ENCODE measurements around the gene BIN1. TPM values are rescaled to one million over a fixed set of nuclear protein-coding genes. Genes with fewer than 3 reads are reported as not detected.
A peak's percentile ranks its signal among the peaks of the same experiment; 100 is the strongest.

The BIN1 gene, protein sequence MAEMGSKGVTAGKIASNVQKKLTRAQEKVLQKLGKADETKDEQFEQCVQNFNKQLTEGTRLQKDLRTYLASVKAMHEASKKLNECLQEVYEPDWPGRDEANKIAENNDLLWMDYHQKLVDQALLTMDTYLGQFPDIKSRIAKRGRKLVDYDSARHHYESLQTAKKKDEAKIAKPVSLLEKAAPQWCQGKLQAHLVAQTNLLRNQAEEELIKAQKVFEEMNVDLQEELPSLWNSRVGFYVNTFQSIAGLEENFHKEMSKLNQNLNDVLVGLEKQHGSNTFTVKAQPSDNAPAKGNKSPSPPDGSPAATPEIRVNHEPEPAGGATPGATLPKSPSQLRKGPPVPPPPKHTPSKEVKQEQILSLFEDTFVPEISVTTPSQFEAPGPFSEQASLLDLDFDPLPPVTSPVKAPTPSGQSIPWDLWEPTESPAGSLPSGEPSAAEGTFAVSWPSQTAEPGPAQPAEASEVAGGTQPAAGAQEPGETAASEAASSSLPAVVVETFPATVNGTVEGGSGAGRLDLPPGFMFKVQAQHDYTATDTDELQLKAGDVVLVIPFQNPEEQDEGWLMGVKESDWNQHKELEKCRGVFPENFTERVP
- polyA plus RNA-seq (2012; ENCODE audit: low read depth, missing spikeins): 37.7 TPM

DNA sequence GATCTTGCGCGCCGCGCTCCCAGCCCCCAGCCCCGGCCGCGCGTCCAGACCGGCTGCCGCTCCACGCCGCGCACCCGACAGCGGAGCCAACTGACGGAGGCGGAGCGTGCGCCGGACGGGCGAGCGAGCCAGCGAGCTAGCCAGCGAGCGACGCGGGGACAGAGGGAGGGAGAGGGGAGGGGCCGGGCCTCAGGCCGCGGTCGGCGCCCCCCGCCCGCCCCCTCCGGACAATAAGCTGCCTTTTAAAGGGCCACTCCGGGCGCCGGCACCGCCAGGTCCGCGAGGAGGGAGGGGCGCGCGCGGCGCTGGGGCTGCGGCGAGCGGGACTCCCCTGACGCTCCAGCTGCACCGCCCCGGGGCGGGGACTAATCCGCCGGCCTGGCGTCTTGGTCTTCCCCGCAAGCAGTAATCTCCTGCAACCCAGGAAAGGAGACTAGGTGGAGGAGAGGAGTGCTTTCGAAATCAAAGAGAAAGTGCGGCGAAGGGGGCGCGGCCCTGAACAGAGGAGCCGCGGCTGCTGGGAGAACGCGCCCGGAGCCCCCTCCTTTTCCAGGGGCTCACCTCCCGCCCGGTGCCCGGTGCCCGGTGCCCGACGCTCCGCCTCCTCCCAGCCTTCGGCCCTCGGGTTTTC, at the start of gene BIN1:
Gene BIN1, minus strand, starts transcription at position 164 of the 631 bp plus-strand sequence. CDS start 211 bp downstream, outside the sequence.
- DNase-seq (ENCODE audit: insufficient read length, low spot score): peak; percentile 90

DNA sequence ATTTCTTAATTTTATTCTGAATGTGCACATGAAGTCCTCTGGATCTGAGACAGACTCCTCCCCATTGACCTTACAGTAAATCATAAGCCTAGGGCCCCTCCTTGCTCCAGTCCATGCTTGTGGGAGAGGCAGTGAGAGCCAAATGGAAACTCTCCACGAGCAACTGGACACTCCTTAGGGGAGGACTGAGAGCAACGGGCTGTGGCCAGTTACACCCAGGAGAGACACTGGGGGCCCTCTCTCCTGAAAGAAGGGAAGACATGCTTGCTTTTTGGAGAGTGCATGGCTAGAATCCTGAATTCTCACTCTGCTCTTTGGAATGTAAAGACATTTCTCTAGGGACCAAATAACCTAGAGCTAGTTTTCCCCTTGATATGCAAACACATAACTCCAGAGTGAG, 49.0 kb upstream of the BIN1 start:
- no peak for TF ChIP-seq PAX5 (IDR thresholded peaks at IDR 0.05; ENCODE audit: insufficient read depth, low read length, severe bottlenecking)
- TF ChIP-seq SPI1 (IDR thresholded peaks at IDR 0.05; ENCODE audit: low read depth, low read length): no peak
- TF ChIP-seq POLR2AphosphoS5 (IDR thresholded peaks at IDR 0.05; ENCODE audit: low read depth, low read length): no peak
- TF ChIP-seq POU2F2 (IDR thresholded peaks at IDR 0.05; ENCODE audit: low read depth, low read length): no peak
- TF ChIP-seq TAF1 (IDR thresholded peaks at IDR 0.05; ENCODE audit: low read depth, low read length): no peak
- TF ChIP-seq POLR2A (IDR thresholded peaks at IDR 0.05; ENCODE audit: low read depth, low read length): no peak
- FAIRE-seq: no peak
- DNase-seq (ENCODE audit: insufficient read length, low spot score): no peak

More for the DNA sequence above, at the start of gene BIN1:
- FAIRE-seq: peak; percentile 86
- no peak for TF ChIP-seq POLR2A (IDR thresholded peaks at IDR 0.05; ENCODE audit: low read depth, low read length)

DNA sequence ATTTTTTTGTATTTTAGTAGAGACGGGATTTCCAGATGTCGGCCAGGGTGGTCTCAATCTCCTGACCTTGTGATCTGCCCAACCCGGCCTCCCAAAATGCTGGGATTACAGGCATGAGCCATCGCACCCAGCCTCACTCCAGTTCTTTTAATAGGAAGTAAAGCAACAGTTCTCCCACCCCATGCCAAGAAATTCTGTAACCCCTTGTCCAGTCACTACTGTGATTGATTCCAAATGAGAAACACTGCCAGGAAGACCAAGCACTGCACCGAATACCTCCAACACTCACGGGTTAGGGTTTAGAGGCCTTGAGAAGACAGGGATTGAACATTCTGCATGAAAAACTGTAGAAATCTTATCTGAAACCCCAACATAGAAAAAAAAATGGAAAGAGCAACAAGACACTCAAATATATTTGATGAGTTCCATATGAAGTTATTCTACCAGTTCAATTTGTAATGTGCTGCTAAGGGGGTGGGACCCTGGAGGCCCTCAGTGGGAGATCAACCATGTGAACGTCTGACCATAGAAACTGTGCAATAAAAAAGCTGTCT, 48.2 kb upstream of the BIN1 start:
- FAIRE-seq: no peak

DNA sequence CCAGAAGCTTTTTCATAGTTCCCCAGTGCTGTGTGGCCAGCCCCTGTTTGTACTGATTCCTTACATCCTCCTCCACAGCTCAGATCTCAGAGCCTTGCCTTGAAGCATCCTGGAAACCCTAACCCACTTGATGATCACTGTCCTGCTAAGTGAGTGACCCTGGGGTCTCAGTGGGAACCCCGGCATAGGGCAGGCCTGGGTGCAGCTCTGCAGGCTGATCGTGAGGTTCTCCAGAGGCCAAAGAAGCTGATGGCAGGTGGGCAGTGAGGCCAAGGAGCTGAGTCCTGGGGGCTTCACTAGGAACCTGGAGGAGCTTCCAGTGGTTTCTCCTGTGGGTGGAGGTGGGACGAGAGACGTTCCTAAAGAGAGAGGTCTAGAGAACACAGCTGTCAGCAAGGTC, 47.4 kb upstream of the BIN1 start:
- DNase-seq (ENCODE audit: insufficient read length, low spot score) (no peak), FAIRE-seq (no peak)
- TF ChIP-seq POLR2AphosphoS5 (IDR thresholded peaks at IDR 0.05; ENCODE audit: low read depth, low read length) (no peak), TAF1 (IDR thresholded peaks at IDR 0.05; ENCODE audit: low read depth, low read length) (no peak), SPI1 (IDR thresholded peaks at IDR 0.05; ENCODE audit: low read depth, low read length) (no peak), PAX5 (IDR thresholded peaks at IDR 0.05; ENCODE audit: insufficient read depth, low read length, severe bottlenecking) (no peak), POU2F2 (IDR thresholded peaks at IDR 0.05; ENCODE audit: low read depth, low read length) (no peak), POLR2A (IDR thresholded peaks at IDR 0.05; ENCODE audit: low read depth, low read length) (no peak)

More for the DNA sequence above, 48.2 kb upstream of the BIN1 start:
- TF ChIP-seq POLR2AphosphoS5 (IDR thresholded peaks at IDR 0.05; ENCODE audit: low read depth, low read length) (no peak), POLR2A (IDR thresholded peaks at IDR 0.05; ENCODE audit: low read depth, low read length) (no peak), SPI1 (IDR thresholded peaks at IDR 0.05; ENCODE audit: low read depth, low read length) (no peak)
- no peak for DNase-seq (ENCODE audit: insufficient read length, low spot score)

DNA sequence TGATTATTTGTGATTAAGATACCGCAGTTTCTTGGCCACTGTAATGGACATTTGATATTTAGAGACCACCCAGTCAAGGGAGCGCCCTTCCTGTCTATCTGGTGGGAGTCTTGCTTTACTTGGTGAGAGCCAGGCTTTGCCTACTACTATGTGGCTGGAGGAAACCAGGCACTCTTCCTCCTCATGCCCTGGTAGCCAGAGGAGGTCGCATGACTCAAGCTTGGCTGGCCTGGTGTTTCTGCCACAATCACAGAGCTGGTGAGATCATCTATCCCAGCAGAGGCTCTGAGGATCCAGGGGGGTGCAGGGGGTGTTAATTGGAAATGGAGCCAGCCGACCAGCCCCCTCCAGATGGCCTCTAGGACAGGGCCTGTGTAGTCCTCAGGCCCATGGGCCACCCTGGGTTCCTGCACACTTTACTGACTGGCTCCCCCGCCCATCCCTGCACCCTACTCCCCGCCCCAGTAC, 46.8 kb upstream of the BIN1 start:
- no peak for DNase-seq (ENCODE audit: insufficient read length, low spot score)

DNA sequence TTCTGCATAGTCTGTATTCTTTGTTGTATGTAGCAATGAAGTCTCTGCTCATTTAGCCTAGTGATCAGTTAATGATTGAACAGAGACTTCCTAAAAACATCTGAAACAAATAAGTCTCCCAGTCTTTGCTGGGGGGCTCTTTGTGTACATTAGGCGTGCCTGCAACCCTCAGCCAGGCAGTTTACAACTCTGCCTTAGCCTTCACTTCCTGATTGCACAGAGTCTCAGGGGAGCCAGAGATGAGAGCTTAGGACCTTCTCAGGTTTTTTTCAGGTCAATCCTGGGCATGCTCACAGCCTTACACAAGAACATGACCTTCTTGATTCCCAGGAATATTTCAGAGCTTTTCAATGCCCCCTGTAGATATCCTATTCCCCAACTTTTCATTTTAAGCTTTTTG, 44.0 kb upstream of the BIN1 start:
- FAIRE-seq (no peak), DNase-seq (ENCODE audit: insufficient read length, low spot score) (no peak)
- TF ChIP-seq POLR2AphosphoS5 (IDR thresholded peaks at IDR 0.05; ENCODE audit: low read depth, low read length): no peak
- no peak for TF ChIP-seq TAF1 (IDR thresholded peaks at IDR 0.05; ENCODE audit: low read depth, low read length)
- TF ChIP-seq SPI1 (IDR thresholded peaks at IDR 0.05; ENCODE audit: low read depth, low read length): no peak
- no peak for TF ChIP-seq PAX5 (IDR thresholded peaks at IDR 0.05; ENCODE audit: insufficient read depth, low read length, severe bottlenecking)
- no peak for TF ChIP-seq POLR2A (IDR thresholded peaks at IDR 0.05; ENCODE audit: low read depth, low read length)
- no peak for TF ChIP-seq POU2F2 (IDR thresholded peaks at IDR 0.05; ENCODE audit: low read depth, low read length)

More for the DNA sequence above, 46.8 kb upstream of the BIN1 start:
- no peak for FAIRE-seq
- TF ChIP-seq TAF1 (IDR thresholded peaks at IDR 0.05; ENCODE audit: low read depth, low read length): no peak
- no peak for TF ChIP-seq PAX5 (IDR thresholded peaks at IDR 0.05; ENCODE audit: insufficient read depth, low read length, severe bottlenecking)
- TF ChIP-seq POLR2AphosphoS5 (IDR thresholded peaks at IDR 0.05; ENCODE audit: low read depth, low read length): no peak
- TF ChIP-seq POLR2A (IDR thresholded peaks at IDR 0.05; ENCODE audit: low read depth, low read length): no peak
- no peak for TF ChIP-seq POU2F2 (IDR thresholded peaks at IDR 0.05; ENCODE audit: low read depth, low read length)
- TF ChIP-seq SPI1 (IDR thresholded peaks at IDR 0.05; ENCODE audit: low read depth, low read length): no peak

DNA sequence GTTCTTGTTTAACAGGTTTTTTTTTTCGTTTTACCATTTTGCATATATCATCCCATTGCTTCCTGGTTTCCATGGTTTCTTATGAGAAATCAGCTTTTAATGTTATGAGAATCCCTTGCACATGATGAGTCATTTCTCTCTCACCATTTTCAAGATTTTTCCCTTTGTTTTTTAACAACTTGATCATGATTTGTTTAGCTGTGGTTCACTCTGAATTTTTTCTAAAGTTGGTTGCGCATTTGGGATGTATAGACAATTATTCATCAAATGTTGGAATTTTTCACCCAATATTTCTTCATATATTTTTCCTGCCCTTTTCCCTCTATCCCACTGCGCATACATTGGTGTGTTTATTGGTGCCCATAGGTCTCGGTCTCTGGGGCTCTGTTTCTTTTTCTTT, 42.4 kb upstream of the BIN1 start:
- DNase-seq (ENCODE audit: insufficient read length, low spot score) (no peak), FAIRE-seq (no peak)
- TF ChIP-seq PAX5 (IDR thresholded peaks at IDR 0.05; ENCODE audit: insufficient read depth, low read length, severe bottlenecking) (no peak), POLR2A (IDR thresholded peaks at IDR 0.05; ENCODE audit: low read depth, low read length) (no peak), TAF1 (IDR thresholded peaks at IDR 0.05; ENCODE audit: low read depth, low read length) (no peak), SPI1 (IDR thresholded peaks at IDR 0.05; ENCODE audit: low read depth, low read length) (no peak), POU2F2 (IDR thresholded peaks at IDR 0.05; ENCODE audit: low read depth, low read length) (no peak), POLR2AphosphoS5 (IDR thresholded peaks at IDR 0.05; ENCODE audit: low read depth, low read length) (no peak)

DNA sequence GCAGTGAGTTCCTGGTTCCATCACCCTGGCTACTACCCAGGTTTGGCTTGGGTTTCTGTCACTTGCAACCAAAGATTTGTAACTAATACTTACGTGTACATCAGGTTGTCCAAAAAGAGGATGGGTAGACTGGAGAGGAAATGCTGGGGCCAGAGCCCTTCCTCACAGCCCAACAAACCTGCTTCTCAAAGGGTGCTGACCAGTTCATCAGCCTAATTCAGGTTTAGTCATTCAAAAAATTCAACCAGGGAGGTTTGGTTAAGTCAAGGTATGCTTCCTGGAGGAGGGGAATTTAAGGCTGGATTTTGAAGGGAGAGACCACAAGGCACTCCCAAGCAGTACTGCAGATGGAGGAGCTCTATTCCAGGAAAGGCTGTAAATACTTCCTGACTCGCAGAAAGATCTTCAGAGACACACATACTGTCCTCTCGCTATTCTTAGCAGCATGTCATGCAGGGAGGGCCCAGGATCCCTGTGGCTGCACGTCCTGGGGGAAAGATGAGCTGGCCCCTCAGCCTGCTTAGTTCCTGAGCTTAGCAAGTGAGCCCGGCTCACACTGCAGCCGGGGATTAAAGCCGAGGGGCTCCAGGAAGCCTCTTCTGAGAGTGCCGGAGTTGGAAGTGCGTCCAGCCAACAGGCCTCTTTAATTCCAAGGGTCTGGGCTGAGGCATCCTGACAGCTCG, 40.0 kb upstream of the BIN1 start:
- FAIRE-seq: no peak
- no peak for DNase-seq (ENCODE audit: insufficient read length, low spot score)
- no peak for TF ChIP-seq POLR2AphosphoS5 (IDR thresholded peaks at IDR 0.05; ENCODE audit: low read depth, low read length)
- no peak for TF ChIP-seq POU2F2 (IDR thresholded peaks at IDR 0.05; ENCODE audit: low read depth, low read length)

DNA sequence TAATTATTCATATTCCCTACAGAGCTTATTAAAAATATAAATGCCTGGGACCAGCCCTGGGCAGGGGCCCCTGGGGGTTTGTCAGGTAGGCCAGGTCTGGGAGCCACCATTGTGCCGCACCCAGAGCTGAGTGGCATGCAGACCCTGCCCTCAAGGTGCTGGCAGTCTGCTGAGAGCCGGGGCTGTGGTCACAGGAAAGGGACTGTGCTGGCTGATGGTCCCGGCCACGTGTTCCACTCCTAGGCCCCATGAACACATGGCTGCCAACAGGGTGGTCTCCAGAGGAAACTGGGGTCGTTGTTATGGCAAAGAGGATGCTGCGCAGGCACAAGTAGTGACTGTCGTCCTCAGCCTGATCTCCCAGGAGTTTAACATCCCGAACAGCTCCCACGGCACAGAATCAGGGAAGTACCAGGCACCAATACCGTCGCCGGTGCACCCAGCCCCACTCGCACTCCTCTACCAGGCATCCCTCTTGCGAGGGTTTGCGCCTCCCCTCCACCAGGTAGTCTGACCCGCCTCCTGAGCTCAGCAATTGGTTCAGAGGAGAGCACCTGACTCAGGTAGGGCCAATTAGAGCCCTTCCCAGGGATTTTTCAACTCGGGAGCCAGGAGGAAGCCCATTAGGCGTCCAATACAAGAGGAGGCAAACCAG, 39.2 kb upstream of the BIN1 start:
- no peak for FAIRE-seq

More for the DNA sequence above, 39.2 kb upstream of the BIN1 start:
- TF ChIP-seq POLR2A (IDR thresholded peaks at IDR 0.05; ENCODE audit: low read depth, low read length) (no peak), SPI1 (IDR thresholded peaks at IDR 0.05; ENCODE audit: low read depth, low read length) (no peak), POLR2AphosphoS5 (IDR thresholded peaks at IDR 0.05; ENCODE audit: low read depth, low read length) (no peak), POU2F2 (IDR thresholded peaks at IDR 0.05; ENCODE audit: low read depth, low read length) (no peak), TAF1 (IDR thresholded peaks at IDR 0.05; ENCODE audit: low read depth, low read length) (no peak), PAX5 (IDR thresholded peaks at IDR 0.05; ENCODE audit: insufficient read depth, low read length, severe bottlenecking) (no peak)
- no peak for DNase-seq (ENCODE audit: insufficient read length, low spot score)

Measured in GM12891 (cell line).